ENCODE results near the gene LRP1-AS.

LRP1-AS gene

DNA sequence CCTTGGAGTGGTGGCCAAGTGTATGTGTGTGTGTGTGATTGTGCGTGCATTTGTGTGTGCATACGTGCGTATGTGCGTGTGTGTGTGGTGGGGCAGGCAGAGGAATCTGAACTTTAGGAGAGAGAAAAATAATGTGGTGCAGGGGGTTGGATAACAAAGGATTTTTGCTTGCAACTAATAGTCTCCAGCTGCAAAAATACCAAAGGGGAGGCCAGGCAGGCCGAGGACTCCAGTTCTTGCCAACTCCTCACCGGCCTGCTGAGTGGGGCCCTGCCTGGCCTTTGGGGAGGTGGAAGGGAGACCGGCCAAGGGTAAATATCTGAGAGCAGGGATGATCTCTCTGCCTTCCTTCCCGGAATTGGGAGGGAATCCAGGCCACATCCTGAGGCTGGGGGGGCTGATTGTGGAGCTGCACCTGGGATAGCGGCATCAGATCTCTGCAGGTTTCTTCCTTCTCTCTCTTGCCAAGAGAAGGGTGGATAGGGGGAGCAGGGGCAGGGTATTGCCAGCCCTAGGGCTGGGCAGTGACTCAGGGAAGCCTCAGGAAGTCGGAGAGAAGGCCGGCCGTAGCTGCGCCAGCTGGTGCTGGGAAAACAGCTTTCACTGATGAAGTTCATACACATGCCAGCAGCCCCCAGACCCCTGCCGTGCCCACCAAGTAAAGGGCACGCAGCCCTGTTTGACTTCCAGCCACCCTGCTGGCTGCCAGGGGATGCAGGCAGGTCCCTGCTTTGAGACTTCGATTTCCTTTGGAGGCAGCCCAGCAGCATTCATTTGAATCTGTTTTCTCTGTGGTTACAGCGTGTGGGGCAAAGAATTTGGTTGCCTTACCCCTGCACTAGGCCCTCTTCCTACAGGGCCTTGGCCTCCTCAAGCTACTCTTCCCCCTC, 4.6 kb upstream of the LRP1-AS start:
- TF ChIP-seq, protein P1, sequence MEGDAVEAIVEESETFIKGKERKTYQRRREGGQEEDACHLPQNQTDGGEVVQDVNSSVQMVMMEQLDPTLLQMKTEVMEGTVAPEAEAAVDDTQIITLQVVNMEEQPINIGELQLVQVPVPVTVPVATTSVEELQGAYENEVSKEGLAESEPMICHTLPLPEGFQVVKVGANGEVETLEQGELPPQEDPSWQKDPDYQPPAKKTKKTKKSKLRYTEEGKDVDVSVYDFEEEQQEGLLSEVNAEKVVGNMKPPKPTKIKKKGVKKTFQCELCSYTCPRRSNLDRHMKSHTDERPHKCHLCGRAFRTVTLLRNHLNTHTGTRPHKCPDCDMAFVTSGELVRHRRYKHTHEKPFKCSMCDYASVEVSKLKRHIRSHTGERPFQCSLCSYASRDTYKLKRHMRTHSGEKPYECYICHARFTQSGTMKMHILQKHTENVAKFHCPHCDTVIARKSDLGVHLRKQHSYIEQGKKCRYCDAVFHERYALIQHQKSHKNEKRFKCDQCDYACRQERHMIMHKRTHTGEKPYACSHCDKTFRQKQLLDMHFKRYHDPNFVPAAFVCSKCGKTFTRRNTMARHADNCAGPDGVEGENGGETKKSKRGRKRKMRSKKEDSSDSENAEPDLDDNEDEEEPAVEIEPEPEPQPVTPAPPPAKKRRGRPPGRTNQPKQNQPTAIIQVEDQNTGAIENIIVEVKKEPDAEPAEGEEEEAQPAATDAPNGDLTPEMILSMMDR (IDR thresholded peaks at IDR 0.05), result no peak
- no peak for DNase-seq (ENCODE audit: low spot score)
- peak overlapping the region; percentile 84 to 87 for H3K27ac ChIP-seq
- peak overlapping the region; percentile 33 for H3K4me3 ChIP-seq

DNA sequence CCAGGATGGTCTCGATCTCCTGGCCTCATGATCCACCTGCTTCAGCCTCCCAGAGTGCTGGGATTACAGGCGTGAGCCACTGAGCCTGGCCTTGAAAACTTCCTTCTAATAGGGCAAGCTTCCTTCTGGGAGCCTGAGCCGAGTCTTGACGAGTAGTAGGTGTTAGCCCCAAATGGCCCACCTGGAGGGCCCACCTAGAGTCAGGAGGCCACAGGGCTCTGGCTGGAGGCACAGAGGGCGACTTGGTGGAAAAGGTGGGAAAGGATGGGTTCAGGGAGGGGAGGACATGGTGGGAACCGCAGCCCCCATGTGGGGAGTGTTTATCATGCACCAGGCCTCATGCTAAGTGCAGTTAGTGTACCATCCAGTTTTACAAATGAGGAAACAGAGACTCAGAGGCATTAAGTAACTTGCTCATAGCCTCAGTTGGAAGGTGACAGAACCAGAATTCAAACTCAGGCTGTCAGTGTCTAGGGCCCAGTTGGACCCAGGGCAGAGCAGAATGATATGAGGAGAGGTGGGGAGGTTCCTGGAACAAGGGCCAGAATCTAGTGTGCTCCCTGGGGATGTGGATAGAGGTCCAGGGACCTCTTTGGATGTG, 3.1 kb upstream of the LRP1-AS start:
- peak overlapping the region; percentile 82 to 84 for H3K27ac ChIP-seq
- TF ChIP-seq, protein P1 (IDR thresholded peaks at IDR 0.05), result no peak
- H3K4me3 ChIP-seq, result no peak overlapping the region
- no peak for DNase-seq (ENCODE audit: low spot score)

DNA sequence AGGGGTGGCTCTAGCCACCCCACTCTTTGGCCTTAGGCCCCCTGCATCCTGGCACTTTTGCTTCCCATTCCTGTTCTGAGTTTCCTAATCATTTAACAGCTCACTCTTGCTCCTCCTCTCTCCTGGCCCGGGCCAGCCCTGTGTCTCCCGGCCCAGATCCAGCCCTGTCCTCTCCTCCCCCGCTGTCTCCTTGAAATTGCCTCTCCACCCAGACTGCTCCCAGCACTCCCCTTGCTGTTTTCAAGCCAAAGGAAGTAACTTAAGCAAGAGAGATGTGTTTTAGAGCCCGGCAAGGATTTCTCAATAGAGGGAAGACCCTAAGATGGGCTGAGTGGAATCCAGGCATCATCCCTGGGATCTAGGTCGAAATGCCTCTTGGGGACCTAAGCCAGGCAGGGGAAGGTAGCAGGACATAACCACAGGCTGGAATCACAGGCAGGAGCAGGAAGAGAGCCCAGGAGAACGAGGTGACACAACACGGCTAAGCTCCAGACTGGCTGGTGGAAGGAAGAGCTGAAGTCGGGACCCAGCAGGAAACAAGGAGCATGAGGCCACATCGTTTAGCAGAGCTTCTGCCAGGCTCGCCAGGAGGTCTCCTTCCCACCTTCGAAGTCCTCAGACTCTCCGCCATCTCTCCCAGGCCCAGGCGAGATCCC, 2.0 kb upstream of the LRP1-AS start:
- H3K4me3 ChIP-seq, result peak overlapping the region; percentile 40
- peak overlapping the region; percentile 82 to 94 for H3K27ac ChIP-seq
- TF ChIP-seq, protein P1 (IDR thresholded peaks at IDR 0.05), result no peak
- DNase-seq (ENCODE audit: low spot score), result peak; percentile 88

DNA sequence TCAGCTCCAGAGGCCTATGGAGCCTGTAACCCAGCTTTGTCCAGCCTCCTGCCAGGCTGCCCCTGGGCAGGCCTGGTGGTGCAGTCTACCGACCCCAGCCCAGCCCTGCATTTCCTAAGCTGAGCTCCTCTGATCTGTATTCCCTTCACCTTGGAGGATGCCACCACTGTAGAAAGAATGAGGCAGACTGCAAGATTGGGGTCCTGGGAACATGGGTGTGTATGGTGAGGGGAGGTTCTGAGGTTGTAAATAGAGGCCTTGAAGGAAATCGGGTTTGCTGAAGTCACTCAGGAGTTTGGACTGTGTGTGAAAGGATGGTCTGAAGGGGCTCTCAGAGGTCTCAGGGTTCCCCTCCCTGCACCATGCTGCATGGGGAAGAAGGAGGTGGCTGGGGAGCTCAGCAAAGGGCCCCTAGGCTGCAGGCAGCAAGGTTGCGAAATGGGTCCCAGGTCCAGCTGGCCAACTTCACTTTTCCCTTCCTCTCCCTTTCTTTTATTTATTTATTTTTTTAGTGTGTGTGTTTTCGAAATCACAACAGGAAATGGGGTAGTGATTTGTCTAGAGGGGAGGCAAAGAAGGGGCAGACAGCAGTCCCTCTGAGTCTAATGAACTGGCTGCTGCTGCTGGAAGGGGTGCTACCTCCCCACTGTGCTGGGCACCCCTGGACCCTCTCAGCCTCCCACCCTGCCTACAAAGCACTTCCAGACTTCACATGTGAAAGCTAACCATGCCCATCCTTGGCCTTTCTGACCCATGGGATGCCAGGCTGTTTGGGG, 1.2 kb upstream of the LRP1-AS start:
- no peak for DNase-seq (ENCODE audit: low spot score)
- Histone ChIP-seq H3K4me3 (peak overlapping the region; percentile 40), H3K27ac (peak overlapping the region; percentile 82 to 94)
- TF ChIP-seq, protein P1 (IDR thresholded peaks at IDR 0.05), result no peak

DNA sequence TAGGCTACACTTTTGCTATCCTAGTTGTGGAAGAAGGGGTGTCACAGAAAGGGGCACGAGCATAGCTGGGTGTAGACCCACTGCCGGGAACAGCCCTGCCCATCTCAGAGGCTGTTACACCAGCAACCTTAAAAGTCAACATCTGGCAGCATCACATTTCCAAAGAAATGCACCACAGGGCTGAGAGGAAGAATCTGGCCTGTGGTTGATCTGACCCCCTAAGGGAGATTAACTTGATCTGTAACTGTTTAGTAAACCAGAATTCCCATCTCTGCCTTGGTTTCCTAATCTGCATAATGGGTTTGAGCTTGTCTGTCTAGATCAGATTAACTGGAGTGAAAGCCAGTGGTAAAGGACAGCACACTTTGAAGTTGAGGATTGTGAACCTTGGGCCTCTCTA, 1.3 kb downstream of the LRP1-AS start:
- H3K4me3 ChIP-seq, result no peak overlapping the region
- TF ChIP-seq, protein P1 (IDR thresholded peaks at IDR 0.05), result no peak
- peak overlapping the region; percentile 40 to 73 for H3K27ac ChIP-seq
- DNase-seq (ENCODE audit: low spot score), result no peak

DNA sequence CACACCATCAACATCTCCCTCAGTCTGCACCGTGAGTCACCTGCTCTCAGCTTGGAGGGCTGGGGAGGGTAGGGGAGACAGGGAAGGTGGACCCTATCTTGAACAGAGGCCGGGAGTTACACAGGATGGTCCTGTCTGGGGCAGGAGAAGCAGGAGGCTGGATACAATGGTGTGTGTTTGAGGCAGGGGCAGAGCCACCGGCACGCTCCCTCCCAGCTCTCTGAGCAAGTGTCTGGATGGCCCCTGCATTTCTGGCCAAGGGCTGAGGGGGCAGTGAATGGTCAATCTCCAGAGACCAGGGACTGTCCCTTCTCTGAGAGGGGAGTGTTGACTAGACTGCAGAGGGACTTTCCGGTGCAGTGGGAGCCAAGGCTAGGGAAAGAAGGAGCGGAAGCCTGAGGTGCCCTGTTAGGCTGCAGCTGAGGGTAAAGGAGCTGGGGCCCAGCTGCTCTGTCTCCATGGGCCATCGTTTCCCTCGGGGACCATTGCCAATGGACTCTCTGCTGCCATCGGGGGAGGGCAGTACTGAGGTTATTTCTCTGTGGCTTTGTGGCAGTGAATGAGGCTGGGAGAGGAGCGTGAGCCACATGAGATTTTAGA, 1.9 kb downstream of the LRP1-AS start:
- H3K4me3 ChIP-seq, result no peak overlapping the region
- no peak for DNase-seq (ENCODE audit: low spot score)
- H3K27ac ChIP-seq, result peak overlapping the region; percentile 40 to 73
- TF ChIP-seq, protein P1 (IDR thresholded peaks at IDR 0.05), result no peak

All from coronary artery (tissue), 2 donors.